Neural cell (in vitro differentiated cells): ENCODE data around the gene NPW. TPM values are rescaled to one million over a fixed set of nuclear protein-coding genes. Genes with fewer than 3 reads are reported as not detected.

Experiments
- H2AFZ ChIP-seq: fragments of 200-600, 300-800 bp; sonication (generic), shearing (Covaris generic); 2 replicates; pipeline ENCODE4 v1.6.0; 2014; ENCODE audit warnings: low read depth, mild to moderate bottlenecking, antibody characterized with exemption, low read length, moderate library complexity
- H3F3A ChIP-seq: fragments of 200-600 bp; shearing (Covaris generic); 2 replicates; pipeline ENCODE4 v1.6.1; 2016; ENCODE audit warnings: mild to moderate bottlenecking, moderate library complexity, mixed read lengths, antibody characterized with exemption, low read length; ENCODE audit not compliant: insufficient read depth, poor library complexity, severe bottlenecking
- H3K27ac ChIP-seq: fragments of 200-600, 300-800 bp; sonication (generic), shearing (Covaris generic); 2 replicates; pipeline ENCODE4 v1.5.1; 2014; ENCODE audit warnings: mild to moderate bottlenecking, low read length, moderate library complexity
- H3K27me3 ChIP-seq: fragments of 300-800, 200-600 bp; sonication (generic), shearing (Covaris generic); 2 replicates; pipeline ENCODE4 v1.6.0; 2014; ENCODE audit warnings: mild to moderate bottlenecking, low read depth, low read length, moderate library complexity; ENCODE audit not compliant: insufficient read depth
- H3K36me3 ChIP-seq: fragments of 300-800, 200-600 bp; sonication (generic), shearing (Covaris generic); 2 replicates; pipeline ENCODE4 v1.5.1; 2014; ENCODE audit warnings: mild to moderate bottlenecking, antibody characterized with exemption, low read length, moderate library complexity; ENCODE audit not compliant: insufficient read depth
- H3K4me2 ChIP-seq: fragments of 300-800, 200-600 bp; sonication (generic), shearing (Covaris generic); 2 replicates; pipeline ENCODE4 v1.6.0; 2014; ENCODE audit warnings: mild to moderate bottlenecking, low read length
- H3K4me3 ChIP-seq: fragments of 300-800, 200-600 bp; sonication (generic), shearing (Covaris generic); 2 replicates; pipeline ENCODE4 v1.5.1; 2014; ENCODE audit warnings: mild to moderate bottlenecking, low read length, moderate library complexity
- H3K79me2 ChIP-seq: fragments of 200-600 bp; shearing (Covaris generic); replicated peaks from 2 replicates; pipeline ENCODE4 v1.6.0; 2014; ENCODE audit warnings: mild to moderate bottlenecking, low read length, moderate library complexity; ENCODE audit not compliant: insufficient read depth
- H3K9ac ChIP-seq: fragments of 300-800, 200-600 bp; sonication (generic), shearing (Covaris generic); 2 replicates; pipeline ENCODE4 v1.6.1; 2016; ENCODE audit warnings: mild to moderate bottlenecking, low read length, mixed read lengths
- H3K9me2 ChIP-seq: fragments of 200-600 bp; shearing (Covaris generic); 2 replicates; pipeline ENCODE4 v1.6.1; 2016; ENCODE audit warnings: mild to moderate bottlenecking, low read length, mixed read lengths; ENCODE audit not compliant: insufficient read depth
- H3K9me3 ChIP-seq: fragments of 200-600, 300-800 bp; sonication (generic), shearing (Covaris generic); 2 replicates; pipeline ENCODE4 v1.6.1; 2016; ENCODE audit warnings: mild to moderate bottlenecking, mixed run types, low read length, moderate library complexity, mixed read lengths
- H4K20me1 ChIP-seq: fragments of 200-600 bp; shearing (Covaris generic); 2 replicates; pipeline ENCODE4 v1.6.1; 2016; ENCODE audit warnings: mild to moderate bottlenecking, mixed run types; ENCODE audit not compliant: insufficient read depth
- EP300 ChIP-seq: fragments of 450-650 bp; conservative IDR thresholded peaks from 2 replicates; pipeline ENCODE4 v1.6.1; 2014; ENCODE audit warnings: antibody characterized with exemption, mild to moderate bottlenecking, moderate library complexity; ENCODE audit not compliant: poor library complexity, severe bottlenecking
- EZH2 ChIP-seq: fragments of 200-600, 300-800 bp; shearing (Covaris generic), sonication (generic); IDR thresholded peaks from 2 replicates; pipeline ENCODE4 v1.6.1; 2014; ENCODE audit warnings: antibody characterized with exemption, low read length, borderline replicate concordance, mild to moderate bottlenecking; ENCODE audit not compliant: insufficient read depth, poor library complexity, severe bottlenecking
- MXI1 ChIP-seq: fragments of 450-650 bp; conservative IDR thresholded peaks from 2 replicates; pipeline ENCODE4 v1.6.1; 2014; ENCODE audit warnings: antibody characterized with exemption, mild to moderate bottlenecking; ENCODE audit not compliant: poor library complexity, severe bottlenecking
- POLR2AphosphoS5 ChIP-seq: IDR thresholded peaks from 2 replicates; pipeline ENCODE4 v1.6.1; 2012
- RAD21 ChIP-seq: fragments of 450-650 bp; conservative IDR thresholded peaks from 2 replicates; pipeline ENCODE4 v1.6.1; 2014; ENCODE audit warnings: antibody characterized with exemption, mild to moderate bottlenecking, moderate library complexity
- SMC3 ChIP-seq: fragments of 450-650 bp; conservative IDR thresholded peaks from 2 replicates; pipeline ENCODE4 v1.6.1; 2014; ENCODE audit warnings: antibody characterized with exemption, mild to moderate bottlenecking, moderate library complexity; ENCODE audit not compliant: poor library complexity
- TAF1 ChIP-seq: IDR thresholded peaks from 2 replicates; pipeline ENCODE4 v1.6.1; 2012; ENCODE audit warnings: low read depth
- polyA plus RNA-seq: library from polyadenylated mRNA; depleted of rRNA; stranded (reverse); fragments of >200 nt; gene quantifications from 2 replicates; pipeline ENCODE4 v1.2.3, GENCODE V29; 2014
- TF ChIP-seq, protein P1 (sequence below): IDR thresholded peaks from 2 replicates; pipeline ENCODE4 v1.6.1; 2012; ENCODE audit warnings: borderline replicate concordance
- TF ChIP-seq, protein P2 (sequence below): fragments of 450-650 bp; IDR thresholded peaks from 2 replicates; pipeline ENCODE4 v1.5.1; 2014; ENCODE audit warnings: antibody characterized with exemption, mild to moderate bottlenecking, moderate library complexity; ENCODE audit not compliant: poor library complexity, severe bottlenecking

Gene NPW
- polyA plus RNA-seq, 1 donor from 2014 or later, result not detected

DNA sequence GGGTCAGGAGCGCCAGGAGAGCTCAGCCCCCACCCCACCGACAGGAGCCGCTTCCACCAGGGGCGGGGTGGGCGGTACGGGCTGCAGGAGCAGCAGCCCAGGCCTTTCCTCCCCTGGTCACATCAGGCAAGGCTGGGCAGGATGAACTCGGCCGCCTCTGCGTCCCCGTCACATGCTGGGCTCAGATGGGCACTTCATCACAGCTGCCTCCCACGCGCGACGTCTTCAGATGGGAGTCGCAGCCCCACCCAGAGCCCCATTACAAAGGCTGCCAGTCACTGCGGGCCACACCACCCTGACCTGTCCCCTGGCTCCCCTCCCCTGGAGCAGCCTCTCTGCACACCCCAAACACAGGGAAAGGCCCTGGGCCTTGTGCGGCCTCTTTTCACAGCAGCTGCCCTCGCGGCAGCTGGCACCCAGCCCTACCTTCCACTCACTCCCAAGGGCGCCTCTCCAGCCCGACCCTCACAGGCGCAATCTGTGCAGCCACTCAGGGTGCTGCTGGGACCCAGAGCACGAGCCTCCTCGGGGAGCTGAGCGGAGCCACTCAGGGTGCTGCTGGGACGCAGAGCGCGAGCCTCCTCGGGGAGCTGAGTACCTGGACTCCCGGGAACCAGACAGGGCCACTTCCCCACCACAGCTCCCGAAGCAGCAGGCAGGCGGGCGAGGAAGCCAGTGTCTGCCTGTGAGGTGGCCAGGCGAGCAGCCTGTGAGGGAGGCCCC, 14.6 kb upstream of the NPW start:
- H3K36me3 ChIP-seq, result no peaks in the 10 kb centered on the region
- no peak overlapping the region for H2AFZ ChIP-seq
- peaks cover 39% of the 10 kb centered on the region for H3K79me2 ChIP-seq
- TF ChIP-seq SMC3 (no peak), EP300 (no peak), TAF1 (no peak), RAD21 (no peak), EZH2 (no peak), MXI1 (no peak), POLR2AphosphoS5 (no peak)
- TF ChIP-seq, protein P1, sequence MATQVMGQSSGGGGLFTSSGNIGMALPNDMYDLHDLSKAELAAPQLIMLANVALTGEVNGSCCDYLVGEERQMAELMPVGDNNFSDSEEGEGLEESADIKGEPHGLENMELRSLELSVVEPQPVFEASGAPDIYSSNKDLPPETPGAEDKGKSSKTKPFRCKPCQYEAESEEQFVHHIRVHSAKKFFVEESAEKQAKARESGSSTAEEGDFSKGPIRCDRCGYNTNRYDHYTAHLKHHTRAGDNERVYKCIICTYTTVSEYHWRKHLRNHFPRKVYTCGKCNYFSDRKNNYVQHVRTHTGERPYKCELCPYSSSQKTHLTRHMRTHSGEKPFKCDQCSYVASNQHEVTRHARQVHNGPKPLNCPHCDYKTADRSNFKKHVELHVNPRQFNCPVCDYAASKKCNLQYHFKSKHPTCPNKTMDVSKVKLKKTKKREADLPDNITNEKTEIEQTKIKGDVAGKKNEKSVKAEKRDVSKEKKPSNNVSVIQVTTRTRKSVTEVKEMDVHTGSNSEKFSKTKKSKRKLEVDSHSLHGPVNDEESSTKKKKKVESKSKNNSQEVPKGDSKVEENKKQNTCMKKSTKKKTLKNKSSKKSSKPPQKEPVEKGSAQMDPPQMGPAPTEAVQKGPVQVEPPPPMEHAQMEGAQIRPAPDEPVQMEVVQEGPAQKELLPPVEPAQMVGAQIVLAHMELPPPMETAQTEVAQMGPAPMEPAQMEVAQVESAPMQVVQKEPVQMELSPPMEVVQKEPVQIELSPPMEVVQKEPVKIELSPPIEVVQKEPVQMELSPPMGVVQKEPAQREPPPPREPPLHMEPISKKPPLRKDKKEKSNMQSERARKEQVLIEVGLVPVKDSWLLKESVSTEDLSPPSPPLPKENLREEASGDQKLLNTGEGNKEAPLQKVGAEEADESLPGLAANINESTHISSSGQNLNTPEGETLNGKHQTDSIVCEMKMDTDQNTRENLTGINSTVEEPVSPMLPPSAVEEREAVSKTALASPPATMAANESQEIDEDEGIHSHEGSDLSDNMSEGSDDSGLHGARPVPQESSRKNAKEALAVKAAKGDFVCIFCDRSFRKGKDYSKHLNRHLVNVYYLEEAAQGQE, result no peak
- TF ChIP-seq, protein P2, sequence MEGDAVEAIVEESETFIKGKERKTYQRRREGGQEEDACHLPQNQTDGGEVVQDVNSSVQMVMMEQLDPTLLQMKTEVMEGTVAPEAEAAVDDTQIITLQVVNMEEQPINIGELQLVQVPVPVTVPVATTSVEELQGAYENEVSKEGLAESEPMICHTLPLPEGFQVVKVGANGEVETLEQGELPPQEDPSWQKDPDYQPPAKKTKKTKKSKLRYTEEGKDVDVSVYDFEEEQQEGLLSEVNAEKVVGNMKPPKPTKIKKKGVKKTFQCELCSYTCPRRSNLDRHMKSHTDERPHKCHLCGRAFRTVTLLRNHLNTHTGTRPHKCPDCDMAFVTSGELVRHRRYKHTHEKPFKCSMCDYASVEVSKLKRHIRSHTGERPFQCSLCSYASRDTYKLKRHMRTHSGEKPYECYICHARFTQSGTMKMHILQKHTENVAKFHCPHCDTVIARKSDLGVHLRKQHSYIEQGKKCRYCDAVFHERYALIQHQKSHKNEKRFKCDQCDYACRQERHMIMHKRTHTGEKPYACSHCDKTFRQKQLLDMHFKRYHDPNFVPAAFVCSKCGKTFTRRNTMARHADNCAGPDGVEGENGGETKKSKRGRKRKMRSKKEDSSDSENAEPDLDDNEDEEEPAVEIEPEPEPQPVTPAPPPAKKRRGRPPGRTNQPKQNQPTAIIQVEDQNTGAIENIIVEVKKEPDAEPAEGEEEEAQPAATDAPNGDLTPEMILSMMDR, result no peak
- no peak overlapping the region for H3K4me3 ChIP-seq
- H3F3A ChIP-seq, result no peaks in the 10 kb centered on the region
- no peak overlapping the region for H3K4me2 ChIP-seq
- no peak overlapping the region for H3K27ac ChIP-seq
- no peaks in the 10 kb centered on the region for H3K9me2 ChIP-seq
- H3K9ac ChIP-seq, result no peak overlapping the region
- no peaks in the 10 kb centered on the region for H3K27me3 ChIP-seq
- H3K9me3 ChIP-seq, result no peaks in the 10 kb centered on the region
- peaks cover 5% of the 10 kb centered on the region for H4K20me1 ChIP-seq

DNA sequence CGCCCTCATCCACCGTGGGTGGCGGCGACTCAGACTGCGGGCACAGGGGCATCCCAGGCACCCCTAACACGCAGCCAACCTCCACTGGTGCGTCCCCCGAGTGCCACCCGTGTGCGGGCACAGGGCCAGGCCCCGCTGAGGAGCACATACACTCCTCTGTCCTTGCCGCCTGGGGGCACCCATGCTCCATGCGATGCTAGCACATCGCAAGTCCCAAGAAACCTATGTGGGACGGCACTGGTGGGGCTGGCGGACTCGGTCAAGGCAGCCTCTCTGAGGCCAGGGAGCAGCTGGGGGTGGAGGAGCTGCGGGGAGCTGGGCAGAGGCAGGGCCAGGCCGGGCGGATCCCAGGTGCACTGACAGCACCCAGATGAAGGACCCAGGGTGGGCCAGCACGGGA, 13.9 kb upstream of the NPW start:
- Histone ChIP-seq H3K27me3 (no peaks in the 10 kb centered on the region), H3K9ac (no peak overlapping the region), H2AFZ (no peak overlapping the region), H3F3A (no peaks in the 10 kb centered on the region), H3K36me3 (no peaks in the 10 kb centered on the region), H3K79me2 (peaks cover 46% of the 10 kb centered on the region), H3K9me2 (no peaks in the 10 kb centered on the region), H3K4me3 (no peak overlapping the region), H4K20me1 (peaks cover 5% of the 10 kb centered on the region), H3K4me2 (no peak overlapping the region), H3K9me3 (no peaks in the 10 kb centered on the region), H3K27ac (no peak overlapping the region)
- TF ChIP-seq MXI1, result no peak
- no peak for TF ChIP-seq SMC3
- no peak for TF ChIP-seq EP300
- TF ChIP-seq, protein P2, result no peak
- no peak for TF ChIP-seq EZH2
- no peak for TF ChIP-seq TAF1
- TF ChIP-seq POLR2AphosphoS5, result no peak
- no peak for TF ChIP-seq RAD21
- TF ChIP-seq, protein P1, result no peak
